Fibroblast of skin of right biceps (primary cell): ENCODE results near the gene ARHGAP45.
A peak's percentile ranks its signal among the peaks of the same experiment; 100 is the strongest.
"Not testable (repeated sequence)": the region's sequence is repeated elsewhere in the genome, so short reads cannot be mapped to it uniquely, and the experiment has no call there.

ENCODE experiments used
- DNase-seq: peaks from one replicate; pipeline ENCODE4 v3.0.0-alpha.2; 2013

Gene ARHGAP45

GRCh38 chr19:1105008-1105872 is 38.3 kb downstream of the ARHGAP45 start:
- peak; percentile 39 for DNase-seq

DNA sequence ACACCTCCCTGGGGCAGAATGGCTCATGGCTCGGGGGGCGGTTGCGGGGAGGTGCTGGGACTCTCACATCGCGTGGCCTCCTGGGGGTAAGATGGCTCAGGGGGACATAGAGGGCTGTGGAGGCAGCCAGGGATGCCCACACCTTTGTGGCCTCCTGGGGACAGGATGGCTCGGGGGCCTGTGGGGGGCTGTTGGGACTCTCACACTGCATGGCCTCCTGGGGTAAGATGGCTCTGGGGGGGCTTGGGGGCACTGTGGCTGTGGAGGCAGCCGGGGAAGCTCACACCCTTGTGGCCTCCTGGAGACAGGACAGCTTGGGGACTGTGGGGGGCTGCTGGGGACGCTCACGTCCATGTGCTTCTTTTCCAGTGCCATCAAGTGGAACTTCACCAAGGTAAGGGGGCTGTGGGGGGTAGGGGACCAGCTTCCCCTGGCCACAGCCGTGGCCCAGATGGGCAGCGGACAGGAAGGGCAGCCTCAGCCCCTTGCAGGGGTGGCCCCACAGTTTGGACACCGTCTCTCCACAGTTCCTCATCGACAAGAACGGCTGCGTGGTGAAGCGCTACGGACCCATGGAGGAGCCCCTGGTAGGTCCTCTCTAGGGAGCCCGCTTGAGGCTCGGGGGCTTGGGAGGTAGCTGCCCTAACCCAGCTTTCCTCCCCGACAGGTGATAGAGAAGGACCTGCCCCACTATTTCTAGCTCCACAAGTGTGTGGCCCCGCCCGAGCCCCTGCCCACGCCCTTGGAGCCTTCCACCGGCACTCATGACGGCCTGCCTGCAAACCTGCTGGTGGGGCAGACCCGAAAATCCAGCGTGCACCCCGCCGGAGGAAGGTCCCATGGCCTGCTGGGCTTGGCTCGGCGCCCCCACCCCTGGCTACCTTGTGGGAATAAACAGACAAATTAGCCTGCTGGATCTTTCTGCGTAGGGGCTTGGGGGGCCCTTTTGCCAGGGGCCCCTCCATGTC is 39.2 kb downstream of the ARHGAP45 start:
- no peak for DNase-seq

- peak; percentile 34 for DNase-seq
These were observed 40.1 kb downstream of the ARHGAP45 start for GRCh38 chr19:1106841-1107660.

DNA sequence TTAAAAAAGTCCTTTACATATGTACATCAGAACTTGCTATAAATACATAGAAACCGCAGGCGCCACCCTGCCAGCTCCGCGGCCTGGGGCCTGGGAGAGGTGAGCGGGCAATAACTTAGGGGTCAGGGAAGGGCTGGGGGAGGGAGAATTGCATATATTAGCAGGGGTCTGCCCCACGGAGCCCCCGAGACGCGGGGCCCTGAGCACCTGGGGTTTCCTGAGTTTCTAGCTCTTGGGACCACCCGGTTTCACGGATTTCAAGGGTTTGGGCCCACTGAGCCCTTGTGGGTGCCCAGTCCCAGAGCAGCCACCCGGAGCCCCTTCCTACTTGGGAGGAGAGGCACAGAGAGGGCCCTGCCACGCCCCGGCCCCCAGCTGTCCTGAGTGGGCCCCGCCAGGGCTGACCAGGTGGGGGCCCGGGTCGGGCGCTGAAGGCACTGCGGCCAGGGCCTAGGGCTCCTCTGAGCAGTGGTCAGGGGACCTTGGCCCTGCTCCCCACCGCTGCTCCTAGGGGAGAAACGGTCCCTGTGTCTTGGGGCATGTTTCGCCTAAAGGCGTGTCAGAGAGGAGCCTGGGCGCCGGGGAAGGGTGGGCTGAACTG is 40.8 kb downstream of the ARHGAP45 start:
- DNase-seq: no peak

DNA sequence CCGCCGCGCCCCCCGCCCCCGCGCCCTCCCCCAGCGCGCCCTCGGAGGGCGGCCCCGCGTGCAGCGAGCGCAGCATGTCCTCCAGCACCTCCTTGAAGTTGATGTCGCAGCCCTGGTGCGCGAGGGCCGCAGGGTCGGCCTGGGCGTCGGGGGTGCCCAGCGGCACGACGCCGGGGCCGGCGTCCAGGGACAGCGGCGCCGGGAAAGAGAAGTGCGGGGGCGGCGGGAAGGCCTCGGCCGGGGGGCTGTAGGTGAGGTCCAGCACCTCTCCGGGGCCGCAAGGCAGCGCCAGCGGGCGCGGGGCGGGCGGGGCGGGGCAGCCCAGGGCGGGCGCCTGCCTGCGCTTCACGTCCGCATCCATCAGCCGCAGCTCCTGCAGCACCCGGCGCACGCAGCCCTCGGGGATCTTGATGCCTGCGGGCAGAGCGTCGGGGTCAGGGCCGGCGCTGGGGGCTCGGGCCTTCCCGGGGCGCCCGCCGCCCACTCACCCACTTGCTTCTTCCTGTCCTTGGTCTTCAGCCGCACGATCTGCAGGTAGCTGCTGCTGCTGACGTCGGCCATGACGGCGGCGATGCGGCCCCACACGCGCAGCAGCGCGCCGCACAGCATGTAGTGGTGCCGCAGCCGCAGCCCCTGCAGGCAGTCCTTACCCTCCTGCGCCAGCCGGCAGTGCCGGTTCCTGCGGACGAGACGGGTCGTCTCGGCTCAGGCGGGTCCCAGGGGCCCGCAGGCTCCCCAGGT is 41.5 kb downstream of the ARHGAP45 start:
- no peak for DNase-seq

- DNase-seq: no peak
These were observed 42.1 kb downstream of the ARHGAP45 start for GRCh38 chr19:1109032-1109551.

DNA sequence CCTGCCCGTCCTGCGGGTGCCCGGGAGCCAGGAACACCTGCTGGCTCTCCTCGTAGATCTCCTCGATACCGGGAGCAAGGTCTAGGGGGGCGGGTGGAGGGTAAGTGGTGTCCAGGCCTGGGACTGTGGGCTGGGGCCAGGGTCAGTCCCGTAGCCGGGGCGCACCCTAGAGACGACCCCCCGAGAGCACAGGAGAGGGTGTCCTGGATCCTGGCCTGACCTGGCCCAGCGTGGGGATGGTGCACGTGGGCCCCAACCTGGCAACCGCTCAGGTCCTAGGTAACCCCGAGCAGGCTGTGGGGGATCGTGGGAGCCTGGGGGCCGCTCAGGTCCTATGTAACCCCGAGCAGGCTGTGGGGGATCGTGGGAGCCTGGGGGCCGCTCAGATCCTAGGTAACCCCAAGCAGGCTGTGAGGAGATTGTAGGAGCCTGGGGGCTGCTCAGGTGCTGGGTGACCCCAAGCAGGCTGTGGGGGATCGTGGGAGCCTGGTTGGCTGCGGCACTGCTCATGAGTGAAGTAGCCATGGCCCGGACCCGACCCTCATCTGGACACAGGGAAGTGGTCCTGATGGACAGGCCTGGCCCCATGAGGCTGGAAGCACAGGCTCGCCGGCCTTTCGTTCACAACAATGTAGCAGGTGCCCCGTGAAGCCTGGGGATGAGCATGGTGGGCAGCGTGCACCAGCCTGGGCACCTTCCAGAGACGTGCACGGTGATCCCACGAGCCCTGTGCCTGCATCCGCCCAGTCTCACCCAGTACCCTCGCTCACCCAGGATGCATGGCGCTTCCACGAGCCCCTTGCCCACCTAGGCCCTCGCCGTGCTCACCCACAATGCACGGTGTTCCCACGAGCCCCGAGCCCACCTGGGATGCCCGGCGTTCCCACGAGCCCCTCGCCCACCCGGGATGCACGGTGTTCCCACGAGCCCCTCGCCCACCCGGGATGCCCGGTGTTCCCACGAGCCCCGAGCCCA is 43.0 kb downstream of the ARHGAP45 start:
- DNase-seq: no peak

GRCh38 chr19:1110809-1111640 is 44.1 kb downstream of the ARHGAP45 start:
- DNase-seq: no peak

DNA sequence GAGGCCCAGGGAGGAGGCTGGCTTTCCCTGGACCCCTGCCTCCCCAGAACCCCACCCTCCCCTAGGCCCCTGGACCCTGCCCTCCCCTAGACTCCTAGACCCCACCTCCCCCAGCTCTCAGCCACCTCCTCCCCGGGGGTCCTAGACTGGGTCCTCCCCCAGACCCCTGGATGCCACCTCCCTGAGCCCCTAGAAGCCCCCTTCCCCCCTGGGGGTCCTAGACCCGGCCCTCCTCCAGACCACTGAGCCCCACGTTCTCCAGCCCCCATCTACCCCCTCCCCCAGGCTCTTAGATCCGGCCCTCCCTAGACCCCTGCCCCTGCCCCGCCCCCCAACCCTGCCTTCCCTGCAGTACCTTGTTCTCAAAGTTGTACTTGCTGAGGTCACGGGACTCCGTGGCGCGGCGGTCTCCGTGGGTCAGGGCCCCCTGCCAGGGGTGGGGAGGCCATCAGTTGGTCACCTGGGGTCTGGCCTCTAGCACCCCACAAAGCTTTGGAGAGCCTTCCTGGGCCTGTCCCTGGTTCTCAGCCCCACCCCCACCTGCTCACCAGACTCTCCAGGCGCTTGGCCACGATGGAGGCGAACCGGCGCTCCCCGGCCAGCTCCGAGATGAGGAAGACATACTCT is 44.8 kb downstream of the ARHGAP45 start:
- DNase-seq: no peak

GRCh38 chr19:1112268-1113029 is 45.5 kb downstream of the ARHGAP45 start:
- no peak for DNase-seq

DNA sequence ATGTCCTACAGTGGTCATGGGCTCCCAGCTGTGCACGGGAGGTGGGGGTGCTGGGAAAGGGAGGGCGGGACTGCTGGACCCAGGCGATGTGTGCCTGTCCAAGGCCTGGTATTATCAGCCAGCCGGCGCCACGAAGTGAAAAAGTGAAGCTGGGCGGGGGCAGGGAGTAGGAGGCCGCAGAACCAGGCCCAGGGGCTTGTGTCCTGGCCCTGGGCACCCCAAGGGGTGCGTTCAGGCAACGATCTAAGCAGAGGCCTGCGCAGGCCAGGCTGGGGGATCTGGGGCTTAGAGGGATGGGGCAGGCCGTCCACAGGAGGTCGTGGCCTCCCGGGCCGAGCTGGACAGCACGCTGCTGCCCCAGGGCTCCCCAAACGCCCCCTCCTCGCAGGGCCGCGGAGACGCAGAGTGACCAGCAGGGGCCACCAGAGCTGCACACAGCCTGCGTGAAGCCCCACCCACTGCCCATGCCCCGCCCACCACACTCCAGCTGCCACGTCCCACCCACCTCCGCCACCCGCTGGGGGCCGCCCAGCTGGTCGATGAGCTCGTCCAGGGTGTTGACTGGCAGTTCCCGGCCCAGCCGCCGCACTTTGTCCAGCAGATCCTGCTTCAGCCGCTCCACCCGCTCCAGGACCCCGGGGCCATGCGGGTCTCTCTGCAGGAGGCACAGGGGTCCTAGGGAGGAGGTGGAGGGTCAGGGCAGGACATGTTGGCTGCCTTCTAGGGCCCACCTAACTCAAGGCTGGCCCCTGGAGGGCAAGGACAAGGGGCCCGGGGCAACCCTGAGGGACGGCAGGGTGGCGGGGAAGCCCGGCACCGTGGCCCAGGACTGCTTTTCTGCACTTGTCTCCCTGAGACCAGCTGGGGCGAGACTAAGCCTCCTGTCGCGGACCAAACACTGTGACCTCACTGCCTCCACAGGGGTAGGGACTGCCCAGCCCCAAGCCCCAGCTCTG is 46.3 kb downstream of the ARHGAP45 start:
- DNase-seq: peak; percentile 91

DNA sequence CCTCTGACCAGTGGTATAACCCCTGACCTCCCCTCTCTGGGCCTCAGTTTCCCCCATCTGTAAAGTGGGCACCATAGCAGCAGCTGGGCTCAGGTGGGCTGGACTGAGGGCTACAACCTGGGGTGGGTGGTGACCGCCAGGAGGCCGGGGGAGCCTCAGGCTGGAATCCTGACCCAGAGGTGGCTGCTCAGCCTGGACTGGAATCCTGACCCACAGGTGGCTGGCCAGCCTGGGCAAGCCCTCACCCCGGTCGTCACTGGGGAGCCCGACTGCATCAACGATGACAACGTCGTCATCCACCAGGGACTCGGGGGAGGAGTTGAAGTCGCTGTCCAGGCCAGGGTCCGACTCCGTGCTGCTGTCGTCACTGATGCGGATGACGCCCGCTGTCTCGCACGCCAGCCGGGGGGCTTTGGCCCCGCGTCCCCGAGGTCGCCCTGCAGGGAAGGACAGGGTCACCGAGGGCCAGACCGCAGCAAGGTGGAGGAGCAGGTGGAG is 47.1 kb downstream of the ARHGAP45 start:
- DNase-seq: no peak

DNA sequence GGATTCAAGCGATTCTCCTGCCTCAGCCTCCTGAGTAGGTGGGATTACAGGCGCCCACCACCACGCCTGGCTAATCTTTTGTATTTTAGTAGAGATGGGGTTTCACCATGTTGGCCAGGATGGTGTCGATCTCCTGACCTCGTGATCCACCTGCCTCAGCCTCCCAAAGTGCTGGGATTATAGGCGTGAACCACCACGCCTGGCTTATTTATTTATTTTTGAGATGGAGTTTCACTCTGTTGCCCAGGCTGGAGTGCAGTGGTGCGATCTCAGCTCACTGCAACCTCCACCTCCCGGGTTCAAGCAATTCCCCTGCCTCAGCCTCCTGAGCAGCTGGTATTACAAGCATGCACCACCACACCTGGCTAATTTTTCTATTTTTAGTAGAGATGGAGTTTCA is 47.8 kb downstream of the ARHGAP45 start:
- not testable (repeated sequence) for DNase-seq

DNA sequence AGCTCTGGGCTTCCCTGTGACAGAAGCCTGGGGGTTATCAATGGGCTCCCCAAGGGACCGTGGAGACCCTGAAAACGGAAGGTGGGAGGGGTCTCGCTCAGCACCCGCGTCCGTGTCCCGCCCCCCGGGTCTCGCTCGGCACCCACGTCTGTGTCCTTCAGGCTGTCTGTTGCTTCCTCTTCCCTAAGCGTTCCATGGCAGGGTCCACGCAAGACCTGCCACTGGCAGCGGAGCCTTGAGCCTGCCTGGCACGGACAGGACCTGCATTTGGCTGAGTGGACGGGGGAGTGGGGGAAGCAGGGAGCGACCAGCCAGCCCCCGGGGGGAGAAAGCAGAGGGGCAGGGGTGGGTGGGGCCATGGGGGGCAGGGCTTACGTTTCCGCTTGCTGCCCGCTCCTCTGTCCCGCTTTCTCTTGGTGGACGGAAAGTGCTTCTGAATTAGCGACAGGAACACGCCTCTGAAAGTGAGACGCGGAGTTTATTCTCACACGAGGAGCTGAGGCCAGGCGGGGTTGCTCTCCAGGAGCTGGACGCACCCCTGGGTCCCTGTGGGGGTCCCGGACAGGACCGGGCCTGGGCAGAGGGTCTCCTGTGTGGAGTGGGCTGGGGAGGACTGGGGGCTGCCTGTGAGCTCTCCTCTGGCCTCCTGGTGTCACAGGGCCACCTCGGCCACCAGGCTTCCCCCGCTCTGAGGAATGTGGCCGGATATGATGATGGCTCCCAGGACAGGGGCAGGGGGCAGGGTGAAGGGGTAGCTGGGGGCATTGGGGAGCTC is 48.9 kb downstream of the ARHGAP45 start:
- DNase-seq: no peak

GRCh38 chr19:1116726-1117581 is 50.0 kb downstream of the ARHGAP45 start:
- no peak for DNase-seq
